MM.1S (cell line): ENCODE data around the gene ROCK2.

ENCODE experiments used
- DNase-seq: peaks from one replicate; pipeline ENCODE4 v3.0.0-alpha.2; 2015
- H2AFZ ChIP-seq: fragments of 300-600 bp; sonication (generic); 2 replicates; pipeline ENCODE4 v1.6.0; 2016; ENCODE audit warnings: antibody characterized with exemption, low read length
- H3F3A ChIP-seq: fragments of 300-600 bp; sonication (generic); 2 replicates; pipeline ENCODE4 v1.6.1; 2016; ENCODE audit warnings: mild to moderate bottlenecking, antibody characterized with exemption, low read length, moderate library complexity, mixed read lengths; ENCODE audit not compliant: insufficient read depth
- H3K27ac ChIP-seq: fragments of 300-600 bp; sonication (generic); 2 replicates; pipeline ENCODE4 v1.5.1; 2016; ENCODE audit warnings: mild to moderate bottlenecking, low read length
- H3K27me3 ChIP-seq: fragments of 300-600 bp; sonication (generic); replicated peaks from 2 replicates; pipeline ENCODE4 v1.6.0; 2016; ENCODE audit warnings: low read length; ENCODE audit not compliant: insufficient read depth
- H3K36me3 ChIP-seq: fragments of 300-600 bp; sonication (generic); replicated peaks from 2 replicates; pipeline ENCODE4 v1.6.1; 2016; ENCODE audit warnings: mild to moderate bottlenecking, low read length, mixed read lengths; ENCODE audit not compliant: insufficient read depth
- H3K4me1 ChIP-seq: fragments of 300-600 bp; sonication (generic); 2 replicates; pipeline ENCODE4 v1.6.1; 2016; ENCODE audit warnings: low read length, mixed read lengths
- H3K4me2 ChIP-seq: fragments of 300-600 bp; sonication (generic); 2 replicates; pipeline ENCODE4 v1.6.0; 2016; ENCODE audit warnings: low read depth, low read length
- H3K4me3 ChIP-seq: fragments of 300-600 bp; sonication (generic); 2 replicates; pipeline ENCODE4 v1.5.1; 2016; ENCODE audit warnings: low read length, mixed read lengths
- H3K79me2 ChIP-seq: fragments of 300-600 bp; sonication (generic); 2 replicates; pipeline ENCODE4 v1.6.1; 2016; ENCODE audit warnings: mixed run types, low read length, mixed read lengths
- H3K9ac ChIP-seq: fragments of 300-600 bp; sonication (generic); 2 replicates; pipeline ENCODE4 v1.6.1; 2016; ENCODE audit warnings: low read length, mixed read lengths
- H3K9me2 ChIP-seq: fragments of 300-600 bp; sonication (generic); replicated peaks from 2 replicates; pipeline ENCODE4 v1.6.1; 2016; ENCODE audit warnings: mild to moderate bottlenecking, low read length, mixed read lengths; ENCODE audit not compliant: insufficient read depth
- H3K9me3 ChIP-seq: fragments of 300-600 bp; sonication (generic); replicated peaks from 2 replicates; pipeline ENCODE4 v1.6.1; 2016; ENCODE audit warnings: mild to moderate bottlenecking, low read length, mixed read lengths; ENCODE audit not compliant: insufficient read depth
- H4K20me1 ChIP-seq: fragments of 300-600 bp; sonication (generic); 2 replicates; pipeline ENCODE4 v1.6.1; 2016; ENCODE audit warnings: mild to moderate bottlenecking, low read length, moderate library complexity, mixed read lengths; ENCODE audit not compliant: insufficient read depth
- EZH2 ChIP-seq: fragments of 300-600 bp; sonication (generic); optimal IDR thresholded peaks from 2 replicates; pipeline ENCODE3; 2017; ENCODE audit warnings: low read depth, mild to moderate bottlenecking, antibody characterized with exemption, low read length, mixed read lengths
- EZH2phosphoT487 ChIP-seq: fragments of 300-600 bp; sonication (generic); IDR thresholded peaks from 2 replicates; pipeline ENCODE4 v1.6.1; 2018; ENCODE audit warnings: antibody characterized with exemption, low read length
- TF ChIP-seq, protein P1 (sequence below): fragments of 300-600 bp; sonication (generic); IDR thresholded peaks from 2 replicates; pipeline ENCODE4 v1.5.1; 2016; ENCODE audit warnings: antibody characterized with exemption, low read length, mixed read lengths

Gene ROCK2

GRCh38 chr2:11354363-11355154 is 10.1 kb upstream of the ROCK2 start:
- no peak overlapping the region for H3K4me3 ChIP-seq
- no peaks in the 10 kb centered on the region for H4K20me1 ChIP-seq
- H3K27ac ChIP-seq = no peak overlapping the region
- no peaks in the 10 kb centered on the region for H3K9me3 ChIP-seq
- DNase-seq = no peak
- TF ChIP-seq EZH2phosphoT487 = no peak
- no peak for TF ChIP-seq EZH2
- TF ChIP-seq, protein P1, sequence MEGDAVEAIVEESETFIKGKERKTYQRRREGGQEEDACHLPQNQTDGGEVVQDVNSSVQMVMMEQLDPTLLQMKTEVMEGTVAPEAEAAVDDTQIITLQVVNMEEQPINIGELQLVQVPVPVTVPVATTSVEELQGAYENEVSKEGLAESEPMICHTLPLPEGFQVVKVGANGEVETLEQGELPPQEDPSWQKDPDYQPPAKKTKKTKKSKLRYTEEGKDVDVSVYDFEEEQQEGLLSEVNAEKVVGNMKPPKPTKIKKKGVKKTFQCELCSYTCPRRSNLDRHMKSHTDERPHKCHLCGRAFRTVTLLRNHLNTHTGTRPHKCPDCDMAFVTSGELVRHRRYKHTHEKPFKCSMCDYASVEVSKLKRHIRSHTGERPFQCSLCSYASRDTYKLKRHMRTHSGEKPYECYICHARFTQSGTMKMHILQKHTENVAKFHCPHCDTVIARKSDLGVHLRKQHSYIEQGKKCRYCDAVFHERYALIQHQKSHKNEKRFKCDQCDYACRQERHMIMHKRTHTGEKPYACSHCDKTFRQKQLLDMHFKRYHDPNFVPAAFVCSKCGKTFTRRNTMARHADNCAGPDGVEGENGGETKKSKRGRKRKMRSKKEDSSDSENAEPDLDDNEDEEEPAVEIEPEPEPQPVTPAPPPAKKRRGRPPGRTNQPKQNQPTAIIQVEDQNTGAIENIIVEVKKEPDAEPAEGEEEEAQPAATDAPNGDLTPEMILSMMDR = no peak
- no peak overlapping the region for H3K9ac ChIP-seq
- H2AFZ ChIP-seq = no peak overlapping the region
- H3K9me2 ChIP-seq = no peaks in the 10 kb centered on the region
- H3K4me2 ChIP-seq = no peak overlapping the region
- H3K27me3 ChIP-seq = no peaks in the 10 kb centered on the region
- H3K4me1 ChIP-seq = no peaks in the 10 kb centered on the region
- no peaks in the 10 kb centered on the region for H3K79me2 ChIP-seq
- no peaks in the 10 kb centered on the region for H3F3A ChIP-seq
- no peaks in the 10 kb centered on the region for H3K36me3 ChIP-seq

DNA sequence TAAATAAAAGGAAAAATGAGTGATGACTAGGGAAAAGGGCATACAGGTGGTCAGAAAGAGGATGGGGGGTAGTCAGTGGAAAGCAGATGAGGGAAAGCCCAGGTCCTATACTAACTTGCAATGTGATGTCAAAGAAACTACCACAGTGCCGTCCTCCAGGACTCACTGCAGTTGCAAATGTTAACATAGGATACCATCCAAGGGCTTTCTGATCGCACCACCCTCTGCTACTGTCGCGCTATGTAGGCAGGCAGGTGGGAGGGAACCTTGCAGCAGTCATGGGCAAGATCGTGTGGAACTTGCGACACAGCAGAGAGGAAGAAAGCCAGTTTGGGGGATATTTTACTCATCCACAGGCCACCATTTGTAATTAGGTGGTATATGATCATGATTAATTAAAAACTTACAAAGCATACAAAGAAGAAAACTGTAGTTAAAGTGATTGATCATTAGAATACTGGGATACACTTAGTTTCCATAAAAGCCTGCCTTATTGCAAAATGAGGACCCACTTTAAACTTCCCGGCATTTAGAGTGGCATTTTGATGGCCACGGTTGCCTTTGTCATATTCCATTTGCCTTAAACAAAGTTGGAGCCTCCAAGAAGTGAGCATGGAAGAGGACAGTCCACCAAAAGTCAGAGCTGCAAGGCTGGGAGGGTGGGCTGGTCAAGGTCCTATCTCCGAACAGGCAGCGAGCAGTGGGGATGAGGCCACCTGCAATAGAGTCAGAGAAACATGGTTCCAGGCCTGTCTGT is 8.5 kb upstream of the ROCK2 start:
- Histone ChIP-seq H3K9me2 (no peaks in the 10 kb centered on the region), H3K4me1 (no peaks in the 10 kb centered on the region), H3K36me3 (no peaks in the 10 kb centered on the region), H4K20me1 (no peaks in the 10 kb centered on the region), H3F3A (no peaks in the 10 kb centered on the region), H3K27ac (no peak overlapping the region), H3K4me3 (no peak overlapping the region), H3K4me2 (no peak overlapping the region), H2AFZ (no peak overlapping the region), H3K9me3 (no peaks in the 10 kb centered on the region), H3K27me3 (no peaks in the 10 kb centered on the region), H3K79me2 (no peaks in the 10 kb centered on the region), H3K9ac (no peak overlapping the region)
- no peak for DNase-seq
- no peak for TF ChIP-seq EZH2phosphoT487
- no peak for TF ChIP-seq EZH2
- TF ChIP-seq, protein P1 = no peak

- Histone ChIP-seq H3K9me2 (no peaks in the 10 kb centered on the region), H2AFZ (no peak overlapping the region), H3K27ac (no peak overlapping the region), H3F3A (peaks cover 7% of the 10 kb centered on the region), H3K79me2 (peaks cover 8% of the 10 kb centered on the region), H3K9me3 (no peaks in the 10 kb centered on the region), H3K4me2 (no peak overlapping the region), H3K27me3 (no peaks in the 10 kb centered on the region), H3K36me3 (no peaks in the 10 kb centered on the region), H3K9ac (no peak overlapping the region), H4K20me1 (no peaks in the 10 kb centered on the region), H3K4me3 (no peak overlapping the region), H3K4me1 (no peaks in the 10 kb centered on the region)
- DNase-seq = no peak
- TF ChIP-seq EZH2 = no peak
- no peak for TF ChIP-seq EZH2phosphoT487
- TF ChIP-seq, protein P1 = no peak
These were observed 3.8 kb upstream of the ROCK2 start for GRCh38 chr2:11348209-11348749.
